IPS-18a (cell line): ENCODE results near the gene RAB8A.
"Not testable (repeated sequence)": the region's sequence is repeated elsewhere in the genome, so short reads cannot be mapped to it uniquely, and the experiment has no call there.

ENCODE experiments used
- H3K27ac ChIP-seq: one replicate; pipeline ENCODE4 v1.5.1; 2013; ENCODE audit warnings: low read length
- H3K27me3 ChIP-seq: one replicate; pipeline ENCODE4 v1.6.1; 2013; ENCODE audit warnings: mild to moderate bottlenecking, low read length; ENCODE audit not compliant: control insufficient read depth, insufficient read depth
- H3K36me3 ChIP-seq: one replicate; pipeline ENCODE4 v1.6.1; 2013; ENCODE audit warnings: low read depth, low read length; ENCODE audit not compliant: control insufficient read depth
- H3K4me1 ChIP-seq: one replicate; pipeline ENCODE4 v1.6.1; 2013; ENCODE audit warnings: low read depth, low read length; ENCODE audit not compliant: control insufficient read depth
- H3K4me3 ChIP-seq: one replicate; pipeline ENCODE4 v1.5.1; 2013; ENCODE audit warnings: low read length
- H3K9ac ChIP-seq: one replicate; pipeline ENCODE4 v1.6.1; 2013; ENCODE audit warnings: mild to moderate bottlenecking, low read length, moderate library complexity
- H3K9me3 ChIP-seq: one replicate; pipeline ENCODE4 v1.6.1; 2013; ENCODE audit warnings: low read depth, low read length; ENCODE audit not compliant: control insufficient read depth

The RAB8A gene

DNA sequence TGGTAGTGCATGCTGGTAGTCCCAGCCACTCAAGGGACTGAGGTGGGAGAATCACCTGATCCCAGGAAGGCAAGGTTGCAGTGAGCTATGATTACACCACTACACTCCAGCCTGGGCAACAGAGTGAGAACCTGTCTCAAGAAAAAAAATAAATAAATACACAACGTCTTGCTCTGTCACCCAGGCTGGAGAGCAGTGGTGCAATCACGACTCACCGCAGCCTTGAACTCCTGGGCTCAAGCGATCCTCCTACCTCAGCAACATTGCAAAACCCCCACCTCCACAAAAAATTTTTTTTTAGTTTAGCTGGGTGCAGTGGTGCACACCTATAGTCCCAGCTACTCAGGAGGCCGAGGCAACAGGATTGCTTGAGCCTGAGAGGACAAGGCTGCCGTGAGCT, 26.6 kb upstream of the RAB8A start:
- Histone ChIP-seq H3K27me3 (no peaks in the 10 kb centered on the region), H3K9ac (no peak overlapping the region), H3K4me1 (no peaks in the 10 kb centered on the region), H3K4me3 (no peak overlapping the region), H3K9me3 (no peaks in the 10 kb centered on the region), H3K27ac (no peak overlapping the region), H3K36me3 (peaks cover 90% of the 10 kb centered on the region)

DNA sequence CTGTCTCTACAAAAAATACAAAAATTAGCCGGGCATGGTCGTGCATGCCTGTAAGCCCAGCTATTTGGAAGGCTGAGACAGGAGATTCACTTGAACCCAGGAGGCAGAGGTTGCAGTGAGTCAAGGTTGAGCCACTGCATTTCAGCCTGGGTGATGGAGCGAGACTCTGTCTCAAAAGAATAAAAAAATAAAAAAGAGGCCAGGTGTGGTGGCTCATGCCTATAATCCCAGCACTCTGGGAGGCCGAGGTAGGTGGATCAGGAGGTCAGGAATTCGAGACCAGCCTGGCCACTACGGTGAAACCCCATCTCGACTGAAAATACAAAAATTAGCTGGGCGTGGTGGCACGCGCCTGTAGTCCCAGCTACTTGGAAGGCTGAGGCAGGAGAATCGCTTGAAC, 24.3 kb upstream of the RAB8A start:
- H3K9ac ChIP-seq, H3K4me1 ChIP-seq, H3K9me3 ChIP-seq, H3K4me3 ChIP-seq, H3K27ac ChIP-seq, H3K27me3 ChIP-seq: not testable (repeated sequence)
- H3K36me3 ChIP-seq = peaks cover 98% of the 10 kb centered on the region

DNA sequence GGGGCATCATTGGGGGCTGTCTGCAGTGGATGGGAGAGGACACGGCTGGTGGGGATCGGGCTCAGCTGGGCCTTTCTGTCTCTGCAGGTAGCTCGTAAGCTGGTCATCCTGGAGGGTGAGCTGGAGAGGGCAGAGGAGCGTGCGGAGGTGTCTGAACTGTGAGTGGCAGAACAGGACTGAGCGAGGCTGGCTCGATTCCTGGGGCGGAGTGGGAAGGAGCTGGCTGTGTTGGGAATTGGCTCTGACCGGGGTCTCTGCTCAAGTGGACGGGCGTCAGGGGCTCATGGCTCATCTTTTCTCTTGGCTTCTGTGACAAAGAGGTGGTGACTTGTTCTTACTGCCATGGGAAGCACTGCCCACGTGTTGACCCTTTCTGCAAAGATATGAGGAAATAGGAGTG, 23.7 kb upstream of the RAB8A start:
- H3K9ac ChIP-seq = no peak overlapping the region
- H3K27ac ChIP-seq = no peak overlapping the region
- H3K9me3 ChIP-seq = no peaks in the 10 kb centered on the region
- H3K4me1 ChIP-seq = no peaks in the 10 kb centered on the region
- H3K4me3 ChIP-seq = no peak overlapping the region
- peaks cover 98% of the 10 kb centered on the region for H3K36me3 ChIP-seq
- no peaks in the 10 kb centered on the region for H3K27me3 ChIP-seq

DNA sequence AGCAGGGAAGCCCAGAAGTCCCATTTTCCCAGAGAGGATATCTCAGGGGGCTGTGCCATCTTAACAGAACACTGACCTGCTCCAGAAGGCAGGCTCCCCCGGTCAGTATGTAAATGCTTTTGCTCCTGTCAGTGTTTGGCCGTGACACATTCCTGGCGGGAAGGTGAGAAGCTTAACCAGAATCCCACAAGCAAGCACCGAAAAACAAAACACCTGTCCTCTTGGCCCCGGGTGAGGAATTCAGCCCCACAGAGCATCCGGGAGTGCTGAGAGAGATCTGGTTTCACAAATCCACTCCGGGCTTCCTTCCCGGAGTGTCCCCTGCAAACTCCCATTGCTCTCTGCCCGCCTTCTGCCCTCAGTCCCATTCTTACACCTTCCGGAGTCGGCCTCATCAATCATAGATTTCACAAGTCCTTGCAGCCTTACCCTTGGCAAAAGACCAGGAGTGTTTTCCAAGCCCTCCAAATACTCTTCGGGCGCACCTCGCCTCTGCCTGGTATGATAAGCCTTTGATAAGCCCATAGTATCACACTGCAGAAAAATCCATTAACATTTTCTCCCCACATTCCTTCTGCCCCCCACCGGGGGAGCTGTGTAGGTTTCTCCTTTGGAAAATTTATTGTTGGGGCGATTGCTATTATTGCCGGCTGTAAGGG, 23.2 kb upstream of the RAB8A start:
- Histone ChIP-seq H3K9ac (no peak overlapping the region), H3K27ac (no peak overlapping the region), H3K4me1 (no peaks in the 10 kb centered on the region), H3K9me3 (no peaks in the 10 kb centered on the region), H3K27me3 (no peaks in the 10 kb centered on the region), H3K4me3 (no peak overlapping the region), H3K36me3 (peaks cover 98% of the 10 kb centered on the region)

DNA sequence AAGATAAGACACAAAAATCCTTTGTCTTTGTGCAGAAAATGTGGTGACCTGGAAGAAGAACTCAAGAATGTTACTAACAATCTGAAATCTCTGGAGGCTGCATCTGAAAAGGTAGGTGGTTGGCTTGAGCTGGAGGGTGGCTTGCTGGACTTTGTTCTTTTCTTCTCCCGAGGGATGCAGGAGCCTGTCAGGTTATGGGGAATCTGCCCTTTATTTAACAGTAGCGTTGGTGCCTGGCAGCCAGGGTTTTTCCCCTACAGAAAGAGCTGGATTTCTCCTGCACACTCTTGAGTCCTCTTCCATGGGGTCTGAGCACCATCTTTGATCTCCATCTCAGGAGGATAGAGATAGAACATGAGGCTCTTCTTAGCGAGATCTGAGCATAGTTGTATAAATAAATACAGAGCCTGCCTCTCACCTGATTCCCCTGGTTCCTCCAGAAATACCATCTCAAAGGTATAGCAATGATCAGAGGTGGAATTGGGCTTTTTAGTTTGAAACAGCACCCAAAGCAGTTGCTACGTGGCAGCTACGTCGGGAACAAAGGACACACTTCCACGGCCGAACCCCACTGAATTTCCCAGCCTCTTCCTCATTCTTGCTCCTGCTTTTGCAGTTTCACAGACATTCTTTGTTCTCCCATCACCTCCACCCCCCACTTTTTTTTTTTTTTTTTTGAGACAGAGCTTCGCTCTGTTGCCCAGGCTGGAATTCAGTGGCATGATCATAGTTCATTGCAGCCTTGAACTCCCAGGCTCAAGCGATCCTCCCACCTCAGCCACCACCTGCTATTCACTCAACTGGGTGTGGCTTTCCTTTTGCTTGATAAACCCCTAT, 22.5 kb upstream of the RAB8A start:
- Histone ChIP-seq H3K4me3 (no peak overlapping the region), H3K9me3 (no peaks in the 10 kb centered on the region), H3K27me3 (no peaks in the 10 kb centered on the region), H3K36me3 (peaks cover 97% of the 10 kb centered on the region), H3K9ac (no peak overlapping the region), H3K4me1 (no peaks in the 10 kb centered on the region), H3K27ac (no peak overlapping the region)

DNA sequence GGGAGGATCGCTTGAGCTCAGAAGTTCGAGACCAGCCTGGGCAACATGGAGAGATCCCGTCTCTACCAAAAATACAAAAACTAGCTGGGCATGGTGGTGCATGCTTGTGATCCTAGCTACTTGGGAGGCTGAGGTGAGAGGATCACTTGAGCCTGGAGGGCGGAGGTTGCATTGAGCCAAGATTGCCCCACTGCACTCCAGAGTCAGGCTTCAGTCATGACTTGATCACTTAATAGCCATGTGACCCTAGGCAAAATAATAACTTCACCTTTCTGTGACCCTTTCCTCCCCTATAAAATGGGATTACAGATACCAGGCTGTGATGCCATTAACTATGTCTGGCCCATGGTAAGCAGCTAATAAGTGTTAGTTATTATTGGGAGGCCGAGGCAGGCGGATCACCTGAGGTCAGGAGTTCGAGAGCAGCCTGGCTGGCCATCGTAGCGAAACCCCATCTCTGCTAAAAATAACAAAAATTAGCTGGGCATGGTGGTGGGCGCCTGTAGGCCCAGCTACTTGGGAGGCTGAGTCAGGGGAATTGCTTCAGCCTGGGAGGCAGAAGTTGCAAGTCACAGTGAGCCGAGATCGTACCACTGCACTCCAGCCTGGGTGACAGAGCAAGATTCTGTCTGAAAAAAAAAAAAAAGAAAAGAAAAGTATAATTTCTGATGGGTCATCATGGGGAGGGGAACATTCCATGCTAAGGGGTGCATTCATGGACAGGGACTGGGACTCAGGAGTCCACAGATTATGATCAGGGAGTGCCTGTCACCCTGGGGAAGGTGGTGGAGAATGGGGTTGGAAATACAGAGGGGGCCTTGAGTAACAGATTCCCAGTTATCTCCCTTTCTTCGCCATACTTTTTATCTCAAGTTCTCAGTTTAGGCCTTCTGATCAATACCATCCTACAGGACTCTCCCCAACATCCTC, 19.9 kb upstream of the RAB8A start:
- Histone ChIP-seq H3K27me3 (no peaks in the 10 kb centered on the region), H3K4me3 (no peak overlapping the region), H3K4me1 (no peaks in the 10 kb centered on the region), H3K27ac (no peak overlapping the region), H3K36me3 (peaks cover 97% of the 10 kb centered on the region), H3K9me3 (no peaks in the 10 kb centered on the region), H3K9ac (no peak overlapping the region)

DNA sequence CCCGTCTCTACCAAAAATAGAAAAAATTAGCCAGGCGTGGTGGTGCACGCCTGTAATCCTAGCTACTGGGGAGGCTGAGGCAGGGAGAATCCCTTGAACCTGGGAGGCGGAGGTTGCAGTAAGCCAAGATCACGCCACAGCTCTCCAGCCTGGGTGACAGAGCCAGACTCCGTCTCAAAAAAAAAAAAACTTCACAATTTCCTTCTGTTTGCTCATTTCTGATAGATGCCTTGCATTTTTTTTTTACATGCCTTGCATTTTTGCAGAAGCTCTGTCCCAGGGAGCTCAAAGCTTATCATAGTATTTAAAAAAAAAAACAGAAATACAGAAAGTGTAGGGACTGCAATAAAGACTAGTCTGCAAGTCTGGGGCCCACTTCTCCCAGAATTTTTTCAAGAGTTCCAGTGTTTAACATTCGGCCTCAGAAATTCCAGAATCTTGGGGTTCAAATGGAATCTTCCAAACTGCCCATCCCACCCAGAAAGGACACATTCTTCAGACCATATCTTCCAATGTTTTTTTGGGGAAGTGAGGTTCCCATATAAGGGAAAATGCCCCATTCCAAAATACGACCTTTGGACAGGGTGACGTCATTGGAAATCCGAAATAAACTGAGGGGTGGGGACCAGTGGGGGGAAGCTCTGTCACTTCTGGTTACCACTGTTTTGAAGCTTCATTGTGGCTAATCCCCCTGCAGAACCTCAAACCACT, 17.2 kb upstream of the RAB8A start:
- Histone ChIP-seq H3K4me3 (no peak overlapping the region), H3K4me1 (no peaks in the 10 kb centered on the region), H3K27me3 (no peaks in the 10 kb centered on the region), H3K27ac (no peak overlapping the region), H3K9me3 (no peaks in the 10 kb centered on the region), H3K36me3 (peaks cover 91% of the 10 kb centered on the region), H3K9ac (no peak overlapping the region)

DNA sequence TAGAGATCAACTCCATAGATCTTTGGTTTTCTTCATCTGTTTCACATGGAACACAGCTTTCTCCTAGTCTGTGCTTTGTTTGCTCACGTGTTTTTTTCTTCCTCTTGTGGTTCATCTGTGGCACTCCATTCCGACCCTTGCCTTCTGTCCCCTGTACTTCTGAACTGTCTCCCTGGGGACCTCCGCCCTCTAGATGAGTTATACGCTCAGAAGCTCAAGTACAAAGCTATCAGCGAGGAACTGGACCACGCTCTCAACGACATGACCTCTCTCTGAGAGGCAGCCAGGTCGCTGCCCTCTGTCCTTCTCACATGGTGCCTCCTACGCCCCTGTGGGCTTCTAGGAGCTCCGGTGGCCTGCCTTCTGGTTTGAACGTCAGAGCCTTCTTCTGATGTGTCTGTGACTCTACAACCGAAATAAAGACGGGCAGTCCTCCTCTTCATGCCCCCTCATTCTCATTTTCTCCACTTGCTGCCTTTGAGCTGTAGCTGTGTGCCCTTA, 16.6 kb upstream of the RAB8A start:
- Histone ChIP-seq H3K27me3 (no peaks in the 10 kb centered on the region), H3K9me3 (no peaks in the 10 kb centered on the region), H3K36me3 (peaks cover 91% of the 10 kb centered on the region), H3K9ac (no peak overlapping the region), H3K4me3 (no peak overlapping the region), H3K27ac (no peak overlapping the region), H3K4me1 (no peaks in the 10 kb centered on the region)

DNA sequence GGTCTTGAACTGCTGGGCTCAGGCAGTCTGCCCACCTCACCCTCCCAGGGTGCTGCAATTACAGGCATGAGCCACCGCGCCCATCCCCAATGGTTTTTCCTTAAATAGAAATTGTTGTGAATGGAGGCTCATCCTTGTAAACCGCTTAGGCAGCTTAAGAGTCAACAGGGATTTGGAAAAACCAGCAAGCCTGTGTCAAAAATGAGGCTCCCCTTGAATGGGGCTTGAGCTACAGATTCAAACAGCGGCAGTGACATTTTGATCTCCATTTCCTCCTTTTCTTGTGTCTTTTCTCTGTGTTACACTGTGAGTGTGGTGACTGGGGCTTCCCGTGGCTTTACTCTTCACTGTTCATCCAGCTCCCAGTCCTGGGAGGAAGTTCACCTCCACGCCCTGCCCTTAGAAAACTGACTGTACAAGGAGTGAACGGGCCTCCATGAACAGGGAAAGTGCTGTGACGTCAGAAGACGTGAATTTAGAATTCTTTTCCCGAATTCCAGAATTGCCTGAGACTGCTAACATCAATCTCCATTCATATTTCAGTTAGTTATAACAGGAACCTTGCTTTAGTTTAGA, 15.3 kb upstream of the RAB8A start:
- Histone ChIP-seq H3K36me3 (peaks cover 90% of the 10 kb centered on the region), H3K9ac (no peak overlapping the region), H3K9me3 (no peaks in the 10 kb centered on the region), H3K27me3 (no peaks in the 10 kb centered on the region), H3K4me3 (no peak overlapping the region), H3K4me1 (no peaks in the 10 kb centered on the region), H3K27ac (no peak overlapping the region)

DNA sequence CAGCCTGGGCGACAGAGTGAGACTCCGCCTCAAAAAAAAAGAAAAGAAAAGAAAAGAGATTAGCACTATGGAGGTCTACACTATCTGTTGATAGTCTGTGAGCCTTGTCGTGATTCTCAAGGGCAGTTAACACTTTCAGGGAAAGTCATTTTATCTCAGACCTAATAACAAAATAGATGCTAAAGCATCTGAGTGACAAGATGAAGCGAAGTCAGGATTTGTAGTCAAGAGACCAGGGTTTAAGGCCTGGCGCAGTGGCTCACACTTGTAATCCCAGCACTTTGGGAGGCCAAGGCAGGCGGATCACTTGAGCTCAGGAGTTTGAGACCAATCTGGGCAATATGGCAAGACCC, 13.3 kb upstream of the RAB8A start:
- peaks cover 90% of the 10 kb centered on the region for H3K36me3 ChIP-seq
- no peak overlapping the region for H3K9ac ChIP-seq
- no peaks in the 10 kb centered on the region for H3K27me3 ChIP-seq
- H3K9me3 ChIP-seq = no peaks in the 10 kb centered on the region
- no peak overlapping the region for H3K27ac ChIP-seq
- no peaks in the 10 kb centered on the region for H3K4me1 ChIP-seq
- no peak overlapping the region for H3K4me3 ChIP-seq

DNA sequence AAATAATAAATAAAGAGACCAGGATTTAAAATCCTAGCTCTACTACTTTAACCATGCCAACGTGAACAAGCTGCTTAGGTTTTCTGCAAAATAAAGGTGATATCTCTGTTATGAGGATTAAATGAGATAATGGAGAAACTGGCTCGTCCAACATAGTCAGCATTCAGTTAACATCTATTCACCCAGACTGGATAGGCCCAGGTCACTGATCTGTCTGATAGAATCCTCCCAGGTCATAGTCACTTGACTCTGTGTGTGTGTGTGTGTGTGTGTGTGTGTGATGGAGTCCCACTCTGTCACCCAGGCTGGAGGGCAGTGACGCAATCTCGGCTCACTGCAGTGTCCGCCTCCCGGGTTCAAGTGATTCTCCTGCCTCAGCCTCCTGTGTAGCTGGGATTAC, 12.9 kb upstream of the RAB8A start:
- Histone ChIP-seq H3K9ac (no peak overlapping the region), H3K4me1 (no peaks in the 10 kb centered on the region), H3K27ac (no peak overlapping the region), H3K9me3 (no peaks in the 10 kb centered on the region), H3K27me3 (no peaks in the 10 kb centered on the region), H3K4me3 (no peak overlapping the region), H3K36me3 (peaks cover 86% of the 10 kb centered on the region)
